ENCODE results near the gene DST. TPM values are rescaled to one million over a fixed set of nuclear protein-coding genes. Genes with fewer than 3 reads are reported as not detected.

Gene DST
- total and polyA plus RNA-seq, 2 of the 8 experiments (the other 6 are each of a cell fraction or from before 2014, with no cell fraction given), result 49.4 to 116 TPM

DNA sequence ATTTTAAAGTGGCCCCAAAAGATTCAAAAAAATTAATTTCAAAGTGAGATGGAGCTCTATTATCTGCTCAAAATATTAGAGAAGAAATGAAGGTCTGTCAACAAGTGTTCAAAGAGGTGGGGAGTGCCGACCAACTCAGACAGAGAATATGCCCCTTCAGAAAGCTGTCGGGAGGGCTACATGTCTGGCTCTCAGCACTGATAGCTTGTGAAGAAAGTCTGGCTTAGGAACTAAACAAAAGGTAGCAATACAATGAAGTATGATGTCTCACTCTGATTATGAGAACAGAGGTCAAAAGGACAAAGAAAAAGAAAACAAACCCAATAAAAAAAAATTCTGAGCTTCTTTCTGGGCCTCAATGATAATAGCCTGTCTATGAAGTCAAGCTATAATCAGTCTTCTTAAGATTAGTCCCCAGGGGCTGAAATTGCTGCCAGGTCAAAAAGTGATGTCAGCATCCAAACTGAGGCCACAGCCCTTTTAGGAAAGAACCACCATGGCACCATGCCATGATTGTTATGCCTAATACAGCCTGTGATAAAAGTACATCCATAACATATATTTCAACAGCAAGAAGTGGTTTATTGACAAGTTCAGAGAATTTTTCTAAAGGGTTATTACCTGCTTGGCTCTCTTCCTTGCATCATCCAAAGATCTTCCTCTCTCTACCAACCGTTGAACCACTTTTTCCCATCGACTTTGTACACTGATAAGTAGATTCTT, 150.9 kb downstream of the DST start (continued):
- TF ChIP-seq, protein P1, sequence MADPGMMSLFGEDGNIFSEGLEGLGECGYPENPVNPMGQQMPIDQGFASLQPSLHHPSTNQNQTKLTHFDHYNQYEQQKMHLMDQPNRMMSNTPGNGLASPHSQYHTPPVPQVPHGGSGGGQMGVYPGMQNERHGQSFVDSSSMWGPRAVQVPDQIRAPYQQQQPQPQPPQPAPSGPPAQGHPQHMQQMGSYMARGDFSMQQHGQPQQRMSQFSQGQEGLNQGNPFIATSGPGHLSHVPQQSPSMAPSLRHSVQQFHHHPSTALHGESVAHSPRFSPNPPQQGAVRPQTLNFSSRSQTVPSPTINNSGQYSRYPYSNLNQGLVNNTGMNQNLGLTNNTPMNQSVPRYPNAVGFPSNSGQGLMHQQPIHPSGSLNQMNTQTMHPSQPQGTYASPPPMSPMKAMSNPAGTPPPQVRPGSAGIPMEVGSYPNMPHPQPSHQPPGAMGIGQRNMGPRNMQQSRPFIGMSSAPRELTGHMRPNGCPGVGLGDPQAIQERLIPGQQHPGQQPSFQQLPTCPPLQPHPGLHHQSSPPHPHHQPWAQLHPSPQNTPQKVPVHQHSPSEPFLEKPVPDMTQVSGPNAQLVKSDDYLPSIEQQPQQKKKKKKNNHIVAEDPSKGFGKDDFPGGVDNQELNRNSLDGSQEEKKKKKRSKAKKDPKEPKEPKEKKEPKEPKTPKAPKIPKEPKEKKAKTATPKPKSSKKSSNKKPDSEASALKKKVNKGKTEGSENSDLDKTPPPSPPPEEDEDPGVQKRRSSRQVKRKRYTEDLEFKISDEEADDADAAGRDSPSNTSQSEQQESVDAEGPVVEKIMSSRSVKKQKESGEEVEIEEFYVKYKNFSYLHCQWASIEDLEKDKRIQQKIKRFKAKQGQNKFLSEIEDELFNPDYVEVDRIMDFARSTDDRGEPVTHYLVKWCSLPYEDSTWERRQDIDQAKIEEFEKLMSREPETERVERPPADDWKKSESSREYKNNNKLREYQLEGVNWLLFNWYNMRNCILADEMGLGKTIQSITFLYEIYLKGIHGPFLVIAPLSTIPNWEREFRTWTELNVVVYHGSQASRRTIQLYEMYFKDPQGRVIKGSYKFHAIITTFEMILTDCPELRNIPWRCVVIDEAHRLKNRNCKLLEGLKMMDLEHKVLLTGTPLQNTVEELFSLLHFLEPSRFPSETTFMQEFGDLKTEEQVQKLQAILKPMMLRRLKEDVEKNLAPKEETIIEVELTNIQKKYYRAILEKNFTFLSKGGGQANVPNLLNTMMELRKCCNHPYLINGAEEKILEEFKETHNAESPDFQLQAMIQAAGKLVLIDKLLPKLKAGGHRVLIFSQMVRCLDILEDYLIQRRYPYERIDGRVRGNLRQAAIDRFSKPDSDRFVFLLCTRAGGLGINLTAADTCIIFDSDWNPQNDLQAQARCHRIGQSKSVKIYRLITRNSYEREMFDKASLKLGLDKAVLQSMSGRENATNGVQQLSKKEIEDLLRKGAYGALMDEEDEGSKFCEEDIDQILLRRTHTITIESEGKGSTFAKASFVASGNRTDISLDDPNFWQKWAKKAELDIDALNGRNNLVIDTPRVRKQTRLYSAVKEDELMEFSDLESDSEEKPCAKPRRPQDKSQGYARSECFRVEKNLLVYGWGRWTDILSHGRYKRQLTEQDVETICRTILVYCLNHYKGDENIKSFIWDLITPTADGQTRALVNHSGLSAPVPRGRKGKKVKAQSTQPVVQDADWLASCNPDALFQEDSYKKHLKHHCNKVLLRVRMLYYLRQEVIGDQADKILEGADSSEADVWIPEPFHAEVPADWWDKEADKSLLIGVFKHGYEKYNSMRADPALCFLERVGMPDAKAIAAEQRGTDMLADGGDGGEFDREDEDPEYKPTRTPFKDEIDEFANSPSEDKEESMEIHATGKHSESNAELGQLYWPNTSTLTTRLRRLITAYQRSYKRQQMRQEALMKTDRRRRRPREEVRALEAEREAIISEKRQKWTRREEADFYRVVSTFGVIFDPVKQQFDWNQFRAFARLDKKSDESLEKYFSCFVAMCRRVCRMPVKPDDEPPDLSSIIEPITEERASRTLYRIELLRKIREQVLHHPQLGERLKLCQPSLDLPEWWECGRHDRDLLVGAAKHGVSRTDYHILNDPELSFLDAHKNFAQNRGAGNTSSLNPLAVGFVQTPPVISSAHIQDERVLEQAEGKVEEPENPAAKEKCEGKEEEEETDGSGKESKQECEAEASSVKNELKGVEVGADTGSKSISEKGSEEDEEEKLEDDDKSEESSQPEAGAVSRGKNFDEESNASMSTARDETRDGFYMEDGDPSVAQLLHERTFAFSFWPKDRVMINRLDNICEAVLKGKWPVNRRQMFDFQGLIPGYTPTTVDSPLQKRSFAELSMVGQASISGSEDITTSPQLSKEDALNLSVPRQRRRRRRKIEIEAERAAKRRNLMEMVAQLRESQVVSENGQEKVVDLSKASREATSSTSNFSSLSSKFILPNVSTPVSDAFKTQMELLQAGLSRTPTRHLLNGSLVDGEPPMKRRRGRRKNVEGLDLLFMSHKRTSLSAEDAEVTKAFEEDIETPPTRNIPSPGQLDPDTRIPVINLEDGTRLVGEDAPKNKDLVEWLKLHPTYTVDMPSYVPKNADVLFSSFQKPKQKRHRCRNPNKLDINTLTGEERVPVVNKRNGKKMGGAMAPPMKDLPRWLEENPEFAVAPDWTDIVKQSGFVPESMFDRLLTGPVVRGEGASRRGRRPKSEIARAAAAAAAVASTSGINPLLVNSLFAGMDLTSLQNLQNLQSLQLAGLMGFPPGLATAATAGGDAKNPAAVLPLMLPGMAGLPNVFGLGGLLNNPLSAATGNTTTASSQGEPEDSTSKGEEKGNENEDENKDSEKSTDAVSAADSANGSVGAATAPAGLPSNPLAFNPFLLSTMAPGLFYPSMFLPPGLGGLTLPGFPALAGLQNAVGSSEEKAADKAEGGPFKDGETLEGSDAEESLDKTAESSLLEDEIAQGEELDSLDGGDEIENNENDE (IDR thresholded peaks at IDR 0.05; ENCODE audit: insufficient replicate concordance, low read length), result no peak
- TF ChIP-seq RBBP5 (IDR thresholded peaks at IDR 0.05; ENCODE audit: borderline replicate concordance, low read depth, low read length), result no peak
- TF ChIP-seq NANOG (IDR thresholded peaks at IDR 0.05; ENCODE audit: insufficient read depth, low read depth, low read length, poor library complexity, severe bottlenecking), result no peak
- TF ChIP-seq POLR2A (IDR thresholded peaks at IDR 0.05; ENCODE audit: control extremely low read depth in 1 of 2, low read depth in 2 of 2, low read length in 2 of 2), result no peak
- no peak for TF ChIP-seq CHD2 (IDR thresholded peaks at IDR 0.05; ENCODE audit: low read length)
- TF ChIP-seq POLR2AphosphoS5 (IDR thresholded peaks at IDR 0.05; ENCODE audit: low read depth, low read length), result no peak
- TF ChIP-seq CREB1 (IDR thresholded peaks at IDR 0.05), result no peak
- no peak for TF ChIP-seq EP300 (IDR thresholded peaks at IDR 0.05; ENCODE audit: borderline replicate concordance in 1 of 2, low read depth in 2 of 2, low read length in 2 of 2)
- no peak for TF ChIP-seq POU5F1 (IDR thresholded peaks at IDR 0.05; ENCODE audit: low read depth, low read length)
- no peak for TF ChIP-seq CBX5 (IDR thresholded peaks at IDR 0.05; ENCODE audit: low read depth, low read length)
- no peak for TF ChIP-seq RAD21 (IDR thresholded peaks at IDR 0.05 in 1 of 2, conservative IDR thresholded peaks at IDR 0.05 in 1 of 2; ENCODE audit: low read depth in 2 of 2, low read length in 2 of 2)
